Astrocyte of the cerebellum (primary cell): ENCODE measurements around the gene RARRES2.

ENCODE experiments used
- DNase-seq: peaks from one replicate; pipeline ENCODE4 v3.0.0-alpha.2; 2011; ENCODE audit warnings: low read depth
- H3K4me3 ChIP-seq: 2 replicates; pipeline ENCODE4 v1.5.1; 2011; ENCODE audit warnings: mild to moderate bottlenecking, low read depth, low read length, moderate library complexity
- CTCF ChIP-seq: IDR thresholded peaks from 2 replicates; pipeline ENCODE4 v1.5.1; 2012; ENCODE audit warnings: low read length, low read depth, moderate library complexity, mild to moderate bottlenecking; ENCODE audit errors: missing control alignments
- in situ Hi-C: cut with HindIII; loops from 2 replicates; pipeline ENCODE4 v1.10.0; 2017; ENCODE audit warnings: low sequenced_read_pairs

RARRES2 gene

DNA sequence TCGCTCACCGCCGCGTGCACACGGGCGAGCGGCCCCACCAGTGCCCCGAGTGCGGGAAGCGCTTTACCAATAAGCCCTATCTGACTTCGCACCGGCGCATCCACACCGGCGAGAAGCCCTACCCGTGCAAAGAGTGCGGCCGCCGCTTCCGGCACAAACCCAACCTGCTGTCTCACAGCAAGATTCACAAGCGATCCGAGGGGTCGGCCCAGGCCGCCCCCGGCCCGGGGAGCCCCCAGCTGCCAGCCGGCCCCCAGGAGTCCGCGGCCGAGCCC is 30.5 kb upstream of the RARRES2 start:
- in situ Hi-C loops: no loop called here
- DNase-seq: no peak
- TF ChIP-seq CTCF: no peak
- no peak overlapping the region for H3K4me3 ChIP-seq

GRCh38 chr7:150371131-150371995 is 29.9 kb upstream of the RARRES2 start:
- no peak overlapping the region for H3K4me3 ChIP-seq
- TF ChIP-seq CTCF: no peak
- in situ Hi-C loops: no loop called here
- no peak for DNase-seq

GRCh38 chr7:150370612-150371071 is 29.2 kb upstream of the RARRES2 start:
- in situ Hi-C loops: no loop called here
- TF ChIP-seq CTCF: no peak
- DNase-seq: no peak
- no peak overlapping the region for H3K4me3 ChIP-seq

DNA sequence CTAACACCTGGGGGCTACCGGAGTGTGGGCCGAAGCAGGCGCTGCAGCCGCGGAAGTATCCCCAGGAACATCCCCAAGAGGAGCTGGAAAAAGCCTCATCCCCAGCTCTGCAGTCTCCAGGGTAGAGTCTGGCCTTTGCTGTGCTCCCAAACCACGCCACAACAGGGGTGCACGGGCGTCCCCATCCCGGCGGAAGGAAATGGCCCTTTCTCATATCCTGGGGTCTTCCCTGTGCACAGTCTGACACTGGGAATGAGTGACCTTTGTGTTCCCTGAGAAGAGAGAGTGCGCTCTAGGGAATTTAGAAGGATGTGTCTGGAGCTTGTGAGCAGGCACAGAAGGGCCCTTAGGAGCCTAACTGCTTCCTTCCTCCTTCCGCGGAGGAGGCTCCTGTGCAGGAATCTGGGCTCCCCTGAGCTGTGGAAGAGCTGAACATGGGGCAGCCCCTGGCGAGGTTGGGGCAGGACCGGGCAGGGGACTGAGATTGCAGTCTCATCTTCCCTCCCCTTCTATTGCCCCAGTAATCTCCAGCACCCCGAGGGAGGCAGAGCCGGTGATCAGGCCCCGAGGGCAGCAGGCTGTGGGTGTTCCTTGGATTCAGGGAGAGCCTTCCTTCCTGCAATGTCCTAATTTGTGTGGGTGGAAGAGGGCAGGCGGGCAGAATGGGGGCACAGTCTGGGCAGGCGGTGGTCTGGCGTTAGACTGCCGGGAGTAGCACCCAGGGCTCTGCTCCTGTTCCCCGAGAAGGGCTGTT is 28.5 kb upstream of the RARRES2 start:
- H3K4me3 ChIP-seq: peak overlapping the region; percentile 72
- in situ Hi-C loops: no loop called here
- TF ChIP-seq CTCF: no peak
- DNase-seq: no peak

GRCh38 chr7:150368884-150369747 is 27.7 kb upstream of the RARRES2 start:
- TF ChIP-seq CTCF: no peak
- in situ Hi-C loops: no loop called here
- peak overlapping the region; percentile 72 for H3K4me3 ChIP-seq
- DNase-seq: no peak
